Keratinocyte (primary cell): Measurements from ENCODE around the gene ADGRB2.

Experiments used
- EZH2 ChIP-seq: IDR thresholded peaks from one replicate; pipeline ENCODE4 v1.6.1; 2012; ENCODE audit warnings: inconsistent platforms, mild to moderate bottlenecking, low read length, moderate library complexity
- TF ChIP-seq, protein P1 (sequence below), 3 experiments: IDR thresholded peaks in 1 of 3; conservative IDR thresholded peaks in 1 of 3; optimal IDR thresholded peaks in 1 of 3; 2 replicates in 2 of 3; 3 replicates in 1 of 3; pipeline versions ENCODE3 to v1.5.1; 2011; ENCODE audit warnings: low read length in 3 of 3, mild to moderate bottlenecking in 3 of 3, moderate library complexity in 2 of 3, control low read depth in 1 of 3, inconsistent platforms in 1 of 3; ENCODE audit not compliant: insufficient read depth in 2 of 3; ENCODE audit errors: extremely low read depth in 1 of 3

DNA sequence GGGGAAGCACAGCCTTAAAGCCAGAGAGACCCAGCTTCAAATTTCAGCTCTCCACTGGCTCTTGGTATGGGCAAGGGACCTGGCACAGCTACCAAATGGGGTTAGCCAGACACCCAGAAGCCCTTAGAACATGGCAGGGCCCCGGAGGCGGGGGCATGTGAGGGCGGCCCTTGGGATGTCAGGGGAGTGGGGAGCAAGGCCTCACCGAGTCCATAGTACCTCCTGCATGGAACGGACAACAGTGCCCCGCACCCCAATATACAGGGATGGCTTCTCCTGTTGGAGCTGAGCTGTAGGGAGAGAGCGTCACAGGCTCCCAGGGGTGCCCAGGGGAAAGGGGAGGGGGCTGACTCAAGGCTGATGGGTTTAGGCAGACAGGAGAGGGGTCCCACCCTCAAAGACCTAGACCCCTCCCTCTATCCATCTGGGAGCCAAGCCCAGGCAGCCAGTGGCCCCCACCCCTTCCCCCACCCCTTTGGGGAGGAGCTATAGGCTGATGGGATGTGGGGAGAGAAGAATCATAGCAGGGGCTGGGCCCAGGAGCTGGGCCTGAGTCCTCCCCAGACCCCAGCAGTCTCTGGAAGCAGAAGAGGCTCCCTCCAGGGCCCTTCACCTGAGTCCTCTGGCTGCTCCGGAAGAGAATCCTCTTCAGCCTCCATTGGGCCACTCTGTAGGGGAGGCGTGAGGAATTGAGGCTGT, 35.2 kb upstream of the ADGRB2 start:
- no peak for TF ChIP-seq EZH2
- TF ChIP-seq, protein P1, sequence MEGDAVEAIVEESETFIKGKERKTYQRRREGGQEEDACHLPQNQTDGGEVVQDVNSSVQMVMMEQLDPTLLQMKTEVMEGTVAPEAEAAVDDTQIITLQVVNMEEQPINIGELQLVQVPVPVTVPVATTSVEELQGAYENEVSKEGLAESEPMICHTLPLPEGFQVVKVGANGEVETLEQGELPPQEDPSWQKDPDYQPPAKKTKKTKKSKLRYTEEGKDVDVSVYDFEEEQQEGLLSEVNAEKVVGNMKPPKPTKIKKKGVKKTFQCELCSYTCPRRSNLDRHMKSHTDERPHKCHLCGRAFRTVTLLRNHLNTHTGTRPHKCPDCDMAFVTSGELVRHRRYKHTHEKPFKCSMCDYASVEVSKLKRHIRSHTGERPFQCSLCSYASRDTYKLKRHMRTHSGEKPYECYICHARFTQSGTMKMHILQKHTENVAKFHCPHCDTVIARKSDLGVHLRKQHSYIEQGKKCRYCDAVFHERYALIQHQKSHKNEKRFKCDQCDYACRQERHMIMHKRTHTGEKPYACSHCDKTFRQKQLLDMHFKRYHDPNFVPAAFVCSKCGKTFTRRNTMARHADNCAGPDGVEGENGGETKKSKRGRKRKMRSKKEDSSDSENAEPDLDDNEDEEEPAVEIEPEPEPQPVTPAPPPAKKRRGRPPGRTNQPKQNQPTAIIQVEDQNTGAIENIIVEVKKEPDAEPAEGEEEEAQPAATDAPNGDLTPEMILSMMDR (optimal IDR thresholded peaks at IDR 0.05 in 1 of 3, IDR thresholded peaks at IDR 0.05 in 1 of 3, conservative IDR thresholded peaks at IDR 0.05 in 1 of 3; ENCODE audit: extremely low read depth in 1 of 3, insufficient read depth in 2 of 3, low read length in 3 of 3): no peak
